ENCODE measurements around the gene CASP14. TPM values are rescaled to one million over a fixed set of nuclear protein-coding genes. Genes with fewer than 3 reads are reported as not detected.
A peak's percentile ranks its signal among the peaks of the same experiment; 100 is the strongest.

Gene CASP14
- total RNA-seq, 1 donor from 2014 or later: not detected

GRCh38 chr19:15107061-15108010 lies 58.1 kb downstream of the CASP14 start, which contains the start of gene SYDE1:
SYDE1 (plus strand) TSS chr19:15107401; CDS start chr19:15107434, 33 bp downstream.
- peak; percentile 81 for ATAC-seq (ENCODE audit: poor library complexity)
- peak; percentile 67 for DNase-seq
- intact Hi-C loops (cut with DNase I): no loop called here

Other genes starting within 250 kb of the CASP14 start
- gene OR7A5, start 214.3 kb upstream of the CASP14 start, total RNA-seq: not detected
- not detected for gene OR7C1, start 214.3 kb upstream of the CASP14 start, total RNA-seq
- not detected for gene OR7A10, start 200.6 kb upstream of the CASP14 start, total RNA-seq
- not detected for gene OR7A17, start 163.3 kb upstream of the CASP14 start, total RNA-seq
- gene OR7C2, start 108.0 kb upstream of the CASP14 start, total RNA-seq: not detected
- gene SLC1A6, start 69.6 kb upstream of the CASP14 start, total RNA-seq: not detected
- gene OR1I1, start 32.7 kb downstream of the CASP14 start, total RNA-seq: not detected
- 15.9 TPM for gene SYDE1, start 57.9 kb downstream of the CASP14 start, total RNA-seq
- 25.0 TPM for gene NOTCH3, start 151.5 kb downstream of the CASP14 start, total RNA-seq
- gene EPHX3, start 183.0 kb downstream of the CASP14 start, total RNA-seq: 0.27 TPM

All from Right ventricle myocardium superior (tissue), 1 donor.